Urinary bladder (tissue), 4 donors: ENCODE results near the gene TCTA. TPM values are rescaled to one million over a fixed set of nuclear protein-coding genes. Genes with fewer than 3 reads are reported as not detected.
A peak's percentile ranks its signal among the peaks of the same experiment; 100 is the strongest.
"Not testable (repeated sequence)": the region's sequence is repeated elsewhere in the genome, so short reads cannot be mapped to it uniquely, and the experiment has no call there.

ENCODE experiments used
- DNase-seq: peaks from one replicate; pipeline ENCODE4 v3.0.0-alpha.2; 2015; ENCODE audit errors: extremely low spot score
- H3K27ac ChIP-seq: one replicate; pipeline ENCODE4 v1.5.1; 2013; ENCODE audit warnings: low read depth, mild to moderate bottlenecking, moderate library complexity
- H3K36me3 ChIP-seq: one replicate; pipeline ENCODE4 v1.6.1; 2013; ENCODE audit warnings: mild to moderate bottlenecking, moderate library complexity; ENCODE audit not compliant: insufficient read depth
- H3K4me1 ChIP-seq: one replicate; pipeline ENCODE4 v1.6.1; 2013; ENCODE audit warnings: mild to moderate bottlenecking, moderate library complexity; ENCODE audit not compliant: insufficient read depth
- H3K4me3 ChIP-seq: one replicate; pipeline ENCODE4 v1.5.1; 2013; ENCODE audit warnings: low read depth, low read length
- WGBS: extraction: QIAGEN DNeasy Blood & Tissue Kit; methylation state at CpG from one replicate; pipeline ENCODE4 v1.1.7; 2013; 5-methylcytosine and 5-hydroxymethylcytosine counted together
- polyA plus RNA-seq: library from polyadenylated mRNA; stranded (reverse); fragments of 200-250 nt; gene quantifications from one replicate; pipeline ENCODE4 v1.2.3, GENCODE V29; 2013
- total RNA-seq: library from RNA; depleted of rRNA; stranded (reverse); fragments of >200 nt; gene quantifications from one replicate; pipeline ENCODE4 v1.2.3, GENCODE V29; 2014
- donor health status: healthy with polysubstance abuse.
- donor health status: healthy.

TCTA gene
- total RNA-seq (11.1 TPM), polyA plus RNA-seq (38.4 TPM)

DNA sequence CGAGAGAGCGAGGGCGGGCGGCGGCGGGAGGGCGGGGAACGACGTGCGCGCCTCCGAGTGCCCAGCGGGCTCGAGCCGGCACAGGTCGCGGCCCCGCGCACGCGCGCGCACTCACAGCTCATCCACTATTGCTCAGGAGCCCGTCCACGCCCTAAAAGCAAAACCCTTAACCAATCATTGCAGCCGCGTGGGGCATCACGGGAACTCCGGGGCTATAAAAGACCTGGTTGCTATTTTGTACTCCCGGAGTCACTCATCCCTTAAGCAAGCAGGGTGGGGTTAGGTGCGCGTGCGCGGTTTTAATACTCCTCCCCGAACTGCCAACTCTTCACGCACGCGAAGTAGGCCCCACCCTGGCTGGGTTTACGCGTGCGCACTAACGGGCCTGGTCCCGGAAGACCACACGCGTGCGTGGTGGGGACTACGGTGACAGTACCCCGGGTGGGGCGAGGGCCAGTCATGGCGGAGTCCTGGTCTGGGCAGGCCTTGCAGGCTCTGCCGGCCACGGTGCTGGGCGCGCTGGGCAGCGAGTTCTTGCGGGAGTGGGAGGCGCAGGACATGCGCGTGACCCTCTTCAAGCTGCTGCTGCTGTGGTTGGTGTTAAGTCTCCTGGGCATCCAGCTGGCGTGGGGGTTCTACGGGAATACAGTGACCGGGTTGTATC lies at the start of gene TCTA, which contains the start of gene RHOA:
Gene TCTA (plus strand): TSS at position 456 of the 664 bp plus-strand sequence. CDS start 4 bp downstream, at position 460.
Gene RHOA (minus strand): TSS at position 9 of the 664 bp plus-strand sequence. CDS start 36,387 bp downstream, outside the sequence.
- Histone ChIP-seq H3K27ac (peak within 1 kb of the TSS; percentile 96), H3K4me1 (peaks cover 2% of the 10 kb centered on the region), H3K36me3 (no peaks in the 10 kb centered on the region), H3K4me3 (peak within 1 kb of the TSS; percentile 99)
- peak; percentile 100 for DNase-seq
- under 1% methylated on average over 62 of the region's 62 CpGs for WGBS

- 64% methylated on average over 3 of the region's 3 CpGs for WGBS
- Histone ChIP-seq H3K27ac (no peak overlapping the region), H3K4me1 (peaks cover 2% of the 10 kb centered on the region), H3K4me3 (no peak overlapping the region), H3K36me3 (peaks cover 4% of the 10 kb centered on the region)
- no peak for DNase-seq
These were observed 49.7 kb upstream of the TCTA start for GRCh38 chr3:49362561-49362960.

- no peak overlapping the region for H3K4me3 ChIP-seq
These were observed 41.5 kb upstream of the TCTA start for GRCh38 chr3:49370585-49371290.

GRCh38 chr3:49371946-49372345 lies 40.3 kb upstream of the TCTA start:
- no peak for DNase-seq
- H3K4me1 ChIP-seq: no peaks in the 10 kb centered on the region
- peaks cover 4% of the 10 kb centered on the region for H3K36me3 ChIP-seq
- no peak overlapping the region for H3K27ac ChIP-seq
- no peak overlapping the region for H3K4me3 ChIP-seq

More at GRCh38 chr3:49370585-49371290, 41.5 kb upstream of the TCTA start:
- 91% methylated on average over 6 of the region's 6 CpGs for WGBS
- no peaks in the 10 kb centered on the region for H3K4me1 ChIP-seq
- H3K27ac ChIP-seq: no peak overlapping the region
- peaks cover 4% of the 10 kb centered on the region for H3K36me3 ChIP-seq
- no peak for DNase-seq

DNA sequence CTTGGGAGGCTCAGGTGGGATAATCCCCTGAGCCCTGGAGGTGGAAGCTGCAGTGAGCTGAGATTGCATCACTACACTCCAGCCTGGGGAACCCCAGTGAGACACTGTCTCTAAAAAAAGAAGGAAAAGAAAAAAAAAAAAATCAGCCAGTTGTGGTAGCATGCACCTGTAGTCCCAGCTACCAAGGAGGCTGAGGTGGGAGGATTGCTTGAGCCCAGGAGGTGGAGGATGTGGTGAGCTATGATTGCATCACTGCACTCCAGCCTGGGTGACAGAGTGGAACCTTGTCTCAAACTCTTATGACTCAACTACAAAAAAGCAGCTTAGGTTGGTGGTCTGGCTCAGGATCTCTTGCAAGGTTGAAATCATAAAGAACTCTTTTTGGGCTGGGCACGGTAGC lies 34.7 kb upstream of the TCTA start:
- WGBS: 93% methylated on average over 1 of the region's 1 CpG
- H3K36me3 ChIP-seq: no peaks in the 10 kb centered on the region
- H3K4me3 ChIP-seq: no peak overlapping the region
- H3K27ac ChIP-seq: no peak overlapping the region
- H3K4me1 ChIP-seq: no peaks in the 10 kb centered on the region
- no peak for DNase-seq

DNA sequence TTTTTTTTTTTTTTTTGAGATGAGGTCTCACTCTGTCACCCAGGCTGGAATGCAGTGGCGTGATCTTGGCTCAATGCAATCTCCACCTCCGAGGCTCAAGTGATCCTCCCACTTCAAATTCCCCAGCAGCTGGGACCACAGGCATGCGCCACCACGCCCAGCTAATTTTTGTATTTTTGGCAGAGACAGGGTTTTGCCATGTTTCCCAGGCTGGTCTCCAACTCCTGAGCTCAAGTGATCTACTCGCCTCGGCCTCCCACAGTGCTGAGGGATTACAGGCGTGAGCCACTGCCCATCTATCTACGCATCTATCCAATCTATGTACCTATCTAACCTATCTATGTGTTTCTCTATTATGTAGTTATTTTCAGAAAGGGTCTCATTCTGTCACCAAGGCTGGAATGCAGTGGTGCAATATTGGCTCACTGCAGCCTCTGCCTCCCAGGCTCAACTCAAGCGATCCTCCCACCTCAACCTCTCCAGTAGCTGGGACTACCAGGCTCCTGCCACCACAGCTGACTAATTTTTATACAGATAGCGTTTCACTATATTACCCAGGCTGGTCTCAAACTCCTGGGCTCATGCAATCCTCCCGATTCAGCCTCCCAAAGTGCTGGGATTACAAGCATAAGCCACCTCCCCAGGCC lies 33.9 kb upstream of the TCTA start:
- no peaks in the 10 kb centered on the region for H3K36me3 ChIP-seq
- no peak overlapping the region for H3K4me3 ChIP-seq
- WGBS: 67% methylated on average over 11 of the region's 11 CpGs
- no peak overlapping the region for H3K27ac ChIP-seq
- H3K4me1 ChIP-seq: no peaks in the 10 kb centered on the region
- no peak for DNase-seq

DNA sequence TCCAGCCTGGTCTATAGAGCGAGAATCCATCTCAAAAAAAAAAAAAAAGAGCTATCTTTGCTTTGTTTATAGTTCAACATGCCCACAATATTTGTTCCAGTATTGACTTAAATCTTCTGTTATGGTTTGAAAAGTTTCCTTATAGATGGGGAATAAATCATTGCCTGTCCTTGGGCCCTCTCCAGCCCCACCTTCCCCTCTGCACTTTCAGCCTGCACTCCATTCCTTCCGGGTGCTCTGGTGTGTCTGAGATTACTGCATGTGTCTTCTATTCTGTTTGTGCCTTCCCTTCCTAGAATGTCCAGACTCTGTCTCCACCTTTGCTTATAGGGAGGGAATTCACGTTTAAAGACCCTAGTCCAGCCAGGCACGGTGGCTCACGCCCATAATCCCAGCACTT lies 28.8 kb upstream of the TCTA start:
- no peak overlapping the region for H3K27ac ChIP-seq
- H3K36me3 ChIP-seq: no peaks in the 10 kb centered on the region
- H3K4me3 ChIP-seq: no peak overlapping the region
- no peak for DNase-seq
- peaks cover 1% of the 10 kb centered on the region for H3K4me1 ChIP-seq
- WGBS: 59% methylated on average over 5 of the region's 5 CpGs

GRCh38 chr3:49385617-49386016 lies 26.6 kb upstream of the TCTA start:
- Histone ChIP-seq H3K27ac (no peak overlapping the region), H3K4me3 (no peak overlapping the region), H3K36me3 (no peaks in the 10 kb centered on the region), H3K4me1 (peaks cover 1% of the 10 kb centered on the region)
- no peak for DNase-seq
- 90% methylated on average over 1 of the region's 1 CpG for WGBS

DNA sequence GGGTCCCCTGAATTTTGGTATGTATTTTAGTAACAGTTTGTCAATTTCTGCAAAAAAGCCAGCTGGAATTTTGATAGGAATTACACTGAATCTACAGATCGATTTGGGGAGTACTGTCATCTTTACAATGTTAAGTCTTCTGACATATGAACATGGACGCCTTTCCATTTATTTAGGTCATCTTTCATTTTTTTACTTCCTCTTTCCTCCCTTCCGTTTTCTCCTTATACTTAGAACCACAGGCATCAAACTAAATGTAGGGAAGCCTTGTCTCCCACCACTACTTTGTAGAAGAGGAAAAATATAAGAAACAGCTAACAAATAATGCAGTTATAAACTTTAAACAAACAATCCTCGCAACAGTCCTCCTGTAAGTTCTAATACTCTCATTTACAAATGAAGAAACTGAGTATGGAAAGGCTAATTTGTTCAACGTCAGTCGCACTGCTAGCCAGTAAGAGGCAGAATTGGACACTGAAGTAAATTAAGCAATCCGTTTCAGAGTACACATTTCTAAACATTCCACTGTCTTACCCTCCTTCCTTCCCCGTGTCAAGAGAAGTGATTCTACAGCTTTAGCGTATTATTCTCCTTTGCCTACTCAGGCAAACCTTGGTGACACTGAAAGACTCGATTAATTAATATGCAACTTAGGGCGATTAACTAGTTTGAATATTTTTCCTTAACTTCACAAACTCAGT lies 26.0 kb upstream of the TCTA start:
- no peak for DNase-seq
- Histone ChIP-seq H3K27ac (no peak overlapping the region), H3K36me3 (no peaks in the 10 kb centered on the region), H3K4me1 (peaks cover 1% of the 10 kb centered on the region), H3K4me3 (no peak overlapping the region)
- WGBS: 81% methylated on average over 11 of the region's 11 CpGs

GRCh38 chr3:49387721-49388120 lies 24.5 kb upstream of the TCTA start:
- 95% methylated on average over 2 of the region's 2 CpGs for WGBS

GRCh38 chr3:49388289-49388820 lies 23.9 kb upstream of the TCTA start:
- WGBS: 90% methylated on average over 1 of the region's 1 CpG
- Histone ChIP-seq H3K27ac (no peak overlapping the region), H3K4me1 (peaks cover 1% of the 10 kb centered on the region), H3K4me3 (no peak overlapping the region), H3K36me3 (no peaks in the 10 kb centered on the region)
- DNase-seq: no peak

More at GRCh38 chr3:49387721-49388120, 24.5 kb upstream of the TCTA start:
- Histone ChIP-seq H3K27ac (no peak overlapping the region), H3K36me3 (no peaks in the 10 kb centered on the region), H3K4me3 (no peak overlapping the region), H3K4me1 (peaks cover 1% of the 10 kb centered on the region)
- DNase-seq: no peak

DNA sequence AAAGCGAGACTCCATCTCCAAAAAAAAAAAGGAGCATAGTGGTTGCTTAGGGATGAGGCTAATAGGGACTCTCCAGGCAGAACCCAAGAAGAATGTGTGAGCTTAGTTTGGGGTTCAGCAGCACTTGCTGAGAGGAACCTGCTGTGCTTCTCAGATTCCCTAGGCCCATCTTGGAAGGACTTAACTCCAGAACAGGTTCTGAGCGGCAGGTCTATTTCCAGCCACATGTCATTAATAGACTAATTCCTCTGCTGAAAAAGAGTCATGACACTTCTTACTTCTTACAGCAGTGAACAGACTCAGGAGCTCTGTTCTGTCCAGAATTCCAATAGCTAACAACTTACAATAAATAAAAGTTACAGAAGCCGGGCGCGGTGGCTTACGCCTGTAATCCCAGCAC lies 22.9 kb upstream of the TCTA start:
- DNase-seq: no peak
- no peak overlapping the region for H3K27ac ChIP-seq
- no peak overlapping the region for H3K4me3 ChIP-seq
- no peaks in the 10 kb centered on the region for H3K36me3 ChIP-seq
- WGBS: 98% methylated on average over 6 of the region's 6 CpGs
- H3K4me1 ChIP-seq: peaks cover 1% of the 10 kb centered on the region

DNA sequence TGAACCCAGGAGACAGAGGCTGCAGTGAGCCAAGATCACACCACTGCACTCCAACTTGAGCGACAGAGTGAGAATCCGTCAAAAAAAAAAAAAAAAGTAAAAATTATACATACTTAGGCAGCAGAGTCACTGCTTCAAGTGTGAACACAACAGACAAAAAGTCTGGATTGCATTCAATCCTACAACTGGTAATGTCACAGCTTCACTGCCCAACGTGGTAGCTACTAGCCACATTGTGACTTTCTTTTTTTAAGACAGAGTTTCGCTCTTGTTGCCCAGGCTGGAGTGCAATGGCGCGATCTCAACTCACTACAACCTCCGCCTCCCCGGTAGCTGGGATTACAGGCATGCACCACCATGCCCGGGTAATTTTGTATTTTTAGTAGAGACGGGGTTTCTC lies 20.9 kb upstream of the TCTA start:
- H3K4me3 ChIP-seq, DNase-seq: not testable (repeated sequence)

More for the DNA sequence above, 20.9 kb upstream of the TCTA start:
- H3K36me3 ChIP-seq, H3K4me1 ChIP-seq, H3K27ac ChIP-seq: not testable (repeated sequence)
- 94% methylated on average over 10 of the region's 10 CpGs for WGBS
